Heart left ventricle (tissue), 16 donors: ENCODE results near the gene GATAD2A. TPM values are rescaled to one million over a fixed set of nuclear protein-coding genes. Genes with fewer than 3 reads are reported as not detected.
A peak's percentile ranks its signal among the peaks of the same experiment; 100 is the strongest.

ENCODE experiments used
- ATAC-seq, 4 donors: fragments of 200-7000 bp; cut with Tn5 transposase; one replicate each; pipeline ENCODE4 v1.9.1; 2020 to 2022; ENCODE audit warnings: moderate library complexity in 4 of 4, mild to moderate bottlenecking in 3 of 4, moderate number of reproducible peaks in 1 of 4
- DNase-seq, 5 donors: peaks; one replicate each; pipeline ENCODE4 v3.0.0-alpha.2; 2020
- H3K27ac ChIP-seq, 12 donors: fragments of 200-600 bp; sonication (generic) in 4 of 12; one replicate each; pipeline versions ENCODE4 v1.5.0 to v1.8.0; 2016 to 2022; ENCODE audit warnings: mild to moderate bottlenecking in 2 of 12
- H3K27me3 ChIP-seq, 9 donors: fragments of 200-600 bp; sonication (generic) in 2 of 9; one replicate each; pipeline versions ENCODE4 v1.5.1 to v1.8.0; 2016 to 2022; ENCODE audit warnings: mild to moderate bottlenecking in 3 of 9
- H3K36me3 ChIP-seq, 9 donors: fragments of 200-600 bp; sonication (generic) in 2 of 9; one replicate each; pipeline versions ENCODE4 v1.5.0 to v1.8.0; 2018 to 2022; ENCODE audit warnings: mild to moderate bottlenecking in 2 of 9
- H3K4me1 ChIP-seq, 12 donors: fragments of 200-600 bp; sonication (generic) in 4 of 12; one replicate each; pipeline versions ENCODE4 v1.5.0 to v1.8.0; 2016 to 2022; ENCODE audit warnings: mild to moderate bottlenecking in 3 of 12
- H3K4me3 ChIP-seq, 12 donors: fragments of 200-600 bp; sonication (generic) in 4 of 12; one replicate each; pipeline versions ENCODE4 v1.5.0 to v1.8.0; 2017 to 2022; ENCODE audit warnings: mild to moderate bottlenecking in 9 of 12, moderate library complexity in 4 of 12
- H3K9me3 ChIP-seq, 12 donors: fragments of 200-600 bp; sonication (generic) in 4 of 12; one replicate each; pipeline versions ENCODE4 v1.5.0 to v1.8.0; 2016 to 2022; ENCODE audit warnings: mild to moderate bottlenecking in 1 of 12
- POLR2A ChIP-seq, 2 donors: fragments of 450-650 bp; IDR thresholded peaks; one replicate each; pipeline ENCODE4 v1.6.1; 2017; ENCODE audit warnings: antibody characterized with exemption in 2 of 2, mild to moderate bottlenecking in 2 of 2, moderate library complexity in 2 of 2
- WGBS, 4 donors: extraction: QIAGEN DNeasy Blood & Tissue Kit in 2 of 4; methylation state at CpG; one replicate each; pipeline versions ENCODE4 v1.1.5 to v1.1.7; 2013 to 2018; 5-methylcytosine and 5-hydroxymethylcytosine counted together
- intact Hi-C, 10 donors: fragments of 100-400 bp; cut with DNase I; formaldehyde crosslinking; loops; one replicate each; pipeline versions ENCODE4 v1.11.1 to v1.14.2; 2022
- polyA plus RNA-seq, 2 donors: library from polyadenylated mRNA; stranded (reverse); fragments of 200-250 nt; gene quantifications; one replicate each; pipeline ENCODE4 v1.2.3, GENCODE V29; 2013
- total RNA-seq, 9 donors: library from RNA; depleted of rRNA in 2 of 9; stranded (reverse); fragments of >200 nt in 2 of 9; fragmentation: NEBNext Ultra II Directional in 3 of 9; extraction: Animal tissue kit (Norgen Biotek cat#: 25700) in 3 of 9; gene quantifications; one replicate each; pipeline versions ENCODE4 v1.1.0 to v1.2.4, GENCODE V29; 2016 to 2023
- TF ChIP-seq, protein P1 (sequence below), 12 donors: fragments of 200-600 bp; sonication (generic) in 4 of 12; IDR thresholded peaks; one replicate each; pipeline versions ENCODE4 v1.5.0 to v1.8.0; 2018 to 2022; ENCODE audit warnings: antibody characterized with exemption in 12 of 12, mild to moderate bottlenecking in 5 of 12
- donor health status: ischemic (EF 13 %, LVEDD 7.1; RV severe dilation, severe dysfunction).
- donor health status: healthy with polysubstance abuse.
- donor health status: DM: no; HTN: yes; CAD: no.
- donor health status: DM: no; HTN: no; CAD: no.
- donor health status: ischemic (EF 25% LVEDD 6.9; RV normal size, moderate dysfunction).
- donor health status: ischemic (EF 25% LVEDD 5.7; RV mildly dilated, moderate dysfunction).
- donor health status: healthy.
- donor health status: DM: yes; HTN: yes; CAD: no.
- donor health status: ischemic (EF 35%, LVEDD 5.7; RV mildly dilated, moderate dysfunction).
- donor health status: nonischemic (EF 11% LVEDD 7.7; RV severe dilation, severe dysfunction).
- donor health status: DM: yes; HTN: yes; CAD: no.
- donor health status: PGD.
- donor health status: ischemic (EF 29% LVEDD 5.4; RV normal size, mild dysfunction).
- donor health status: nonischemic (EF 23%, LVEDD 6.1; RV moderate dilation, normal function).

The GATAD2A gene
- total and polyA plus RNA-seq, 11 donors, result 7.5 to 49.5 (median 30.5) TPM

- Histone ChIP-seq H3K4me3 (no peak overlapping the region), H3K4me1 (peaks cover 7 to 52% (median 35%) of the 10 kb centered on the region in 12 donors), H3K27me3 (no peaks in the 10 kb centered on the region), H3K9me3 (no peaks in the 10 kb centered on the region), H3K27ac (peak overlapping the region in 6 of 12 donors; percentile 19 to 66 (median 46)), H3K36me3 (peaks cover 0 to 17% (median 0%) of the 10 kb centered on the region in 9 donors)
- 53 to 62% (median 58%) methylated on average over 4 of the region's 4 CpGs for WGBS, 4 donors
- DNase-seq (peak in 1 of 5 donors; percentile 16), ATAC-seq (peak in 1 of 4 donors; percentile 8)
- TF ChIP-seq, protein P1, sequence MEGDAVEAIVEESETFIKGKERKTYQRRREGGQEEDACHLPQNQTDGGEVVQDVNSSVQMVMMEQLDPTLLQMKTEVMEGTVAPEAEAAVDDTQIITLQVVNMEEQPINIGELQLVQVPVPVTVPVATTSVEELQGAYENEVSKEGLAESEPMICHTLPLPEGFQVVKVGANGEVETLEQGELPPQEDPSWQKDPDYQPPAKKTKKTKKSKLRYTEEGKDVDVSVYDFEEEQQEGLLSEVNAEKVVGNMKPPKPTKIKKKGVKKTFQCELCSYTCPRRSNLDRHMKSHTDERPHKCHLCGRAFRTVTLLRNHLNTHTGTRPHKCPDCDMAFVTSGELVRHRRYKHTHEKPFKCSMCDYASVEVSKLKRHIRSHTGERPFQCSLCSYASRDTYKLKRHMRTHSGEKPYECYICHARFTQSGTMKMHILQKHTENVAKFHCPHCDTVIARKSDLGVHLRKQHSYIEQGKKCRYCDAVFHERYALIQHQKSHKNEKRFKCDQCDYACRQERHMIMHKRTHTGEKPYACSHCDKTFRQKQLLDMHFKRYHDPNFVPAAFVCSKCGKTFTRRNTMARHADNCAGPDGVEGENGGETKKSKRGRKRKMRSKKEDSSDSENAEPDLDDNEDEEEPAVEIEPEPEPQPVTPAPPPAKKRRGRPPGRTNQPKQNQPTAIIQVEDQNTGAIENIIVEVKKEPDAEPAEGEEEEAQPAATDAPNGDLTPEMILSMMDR (IDR thresholded peaks at IDR 0.05), result no peak
- TF ChIP-seq POLR2A (IDR thresholded peaks at IDR 0.05), result no peak
- intact Hi-C loops, result loop anchor here in 1 of 10 donors (5.0 kb wide), 1 partner anchor 34 kb away; no protein-coding TSS in a partner anchor
Measured at GRCh38 chr19:19438366-19439175, 33.1 kb downstream of the GATAD2A start.

GRCh38 chr19:19439176-19439482 is 33.7 kb downstream of the GATAD2A start:
- WGBS, 4 donors, result 57 to 78% (median 69%) methylated on average over 2 of the region's 2 CpGs

DNA sequence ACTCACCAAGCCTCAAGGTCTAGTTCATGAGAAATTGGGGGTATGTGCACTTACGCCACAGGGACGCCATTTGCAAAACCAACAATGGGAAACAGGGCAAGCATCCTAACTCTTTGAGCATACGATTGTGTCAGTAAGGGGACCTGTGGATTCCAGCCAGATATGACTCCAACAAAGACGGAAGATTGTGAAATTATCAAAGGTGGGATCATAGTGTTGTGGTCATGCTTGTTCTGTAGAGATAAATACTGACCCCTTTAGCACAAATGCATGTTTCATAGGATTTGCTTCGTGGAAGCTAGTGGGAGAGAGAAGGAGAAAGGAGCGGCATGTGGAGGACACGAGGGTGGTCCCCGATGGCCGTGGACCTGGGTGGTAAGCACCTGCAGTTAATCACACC is 37.8 kb downstream of the GATAD2A start:
- Histone ChIP-seq H3K4me3 (no peak overlapping the region), H3K4me1 (peaks cover 0 to 63% (median 31%) of the 10 kb centered on the region in 12 donors), H3K9me3 (no peaks in the 10 kb centered on the region), H3K27me3 (no peaks in the 10 kb centered on the region), H3K36me3 (peaks cover 0 to 6% (median 0%) of the 10 kb centered on the region in 9 donors), H3K27ac (peak overlapping the region in 1 of 12 donors; percentile 74)
- WGBS, 4 donors, result 85 to 93% (median 90%) methylated on average over 9 of the region's 9 CpGs
- ATAC-seq (no peak), DNase-seq (no peak)
- intact Hi-C loops, result no loop called here
- TF ChIP-seq, protein P1 (IDR thresholded peaks at IDR 0.05), result no peak
- TF ChIP-seq POLR2A (IDR thresholded peaks at IDR 0.05), result no peak

More at GRCh38 chr19:19439176-19439482, 33.7 kb downstream of the GATAD2A start:
- no peaks in the 10 kb centered on the region for H3K9me3 ChIP-seq
- TF ChIP-seq, protein P1 (IDR thresholded peaks at IDR 0.05), result no peak
- no peak for TF ChIP-seq POLR2A (IDR thresholded peaks at IDR 0.05)
- ATAC-seq (no peak), DNase-seq (no peak)
- H3K4me1 ChIP-seq, result peaks cover 2 to 48% (median 30%) of the 10 kb centered on the region in 12 donors
- H3K27ac ChIP-seq, result peak overlapping the region in 3 of 12 donors; percentile 25 to 66 (median 56)
- intact Hi-C loops, result loop anchor here in 1 of 10 donors (5.0 kb wide), 1 partner anchor 33 kb away; no protein-coding TSS in a partner anchor
- peaks cover 0 to 17% (median 0%) of the 10 kb centered on the region in 9 donors for H3K36me3 ChIP-seq
- H3K27me3 ChIP-seq, result no peaks in the 10 kb centered on the region
- H3K4me3 ChIP-seq, result no peak overlapping the region

DNA sequence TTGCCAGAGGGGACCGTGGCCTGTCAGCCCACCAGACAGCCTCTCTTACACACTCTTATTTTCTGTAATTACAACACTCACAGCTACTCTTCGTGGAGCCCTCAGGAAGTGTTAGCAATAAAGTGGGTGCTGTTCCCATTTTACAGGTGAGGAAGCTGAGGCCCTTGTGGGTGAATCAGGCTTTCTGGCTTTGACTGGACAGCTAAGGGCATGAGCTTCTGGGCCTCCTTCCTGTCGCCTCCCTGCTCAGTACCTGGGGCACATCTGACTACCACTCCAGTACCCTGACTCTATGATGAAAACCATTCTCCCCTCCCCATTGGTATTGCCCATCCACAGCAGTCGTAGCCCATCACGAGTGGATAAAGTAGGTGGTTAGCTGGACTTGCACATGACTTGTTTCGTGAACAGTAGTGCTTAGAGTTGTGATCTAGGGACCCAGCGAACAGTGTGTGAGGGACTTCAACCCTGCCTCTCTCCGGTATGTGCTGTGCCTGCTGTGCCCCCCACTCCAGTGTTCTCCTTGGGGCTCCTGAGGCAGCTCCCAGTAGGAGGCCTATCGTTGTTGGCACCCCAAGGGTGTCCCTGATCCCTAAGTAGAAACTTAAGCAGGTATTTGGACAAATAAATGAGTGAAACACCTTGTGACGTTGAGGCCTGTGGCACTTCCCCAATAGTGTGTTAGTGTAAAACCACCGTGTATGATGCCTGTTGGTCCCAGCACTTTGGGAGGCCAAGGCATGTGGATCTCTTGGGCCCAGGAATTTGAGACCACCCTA is 38.6 kb downstream of the GATAD2A start:
- Histone ChIP-seq H3K27ac (peak overlapping the region in 1 of 12 donors; percentile 74), H3K4me1 (peaks cover 0 to 60% (median 31%) of the 10 kb centered on the region in 12 donors), H3K36me3 (peaks cover 0 to 2% (median 0%) of the 10 kb centered on the region in 9 donors), H3K9me3 (no peaks in the 10 kb centered on the region), H3K27me3 (no peaks in the 10 kb centered on the region), H3K4me3 (no peak overlapping the region)
- WGBS, 4 donors, result 79 to 94% (median 92%) methylated on average over 11 of the region's 11 CpGs
- intact Hi-C loops, result no loop called here
- TF ChIP-seq, protein P1 (IDR thresholded peaks at IDR 0.05), result no peak
- TF ChIP-seq POLR2A (IDR thresholded peaks at IDR 0.05), result no peak
- DNase-seq, result no peak
- ATAC-seq, result no peak
